Stimulated activated naive CD4-positive, alpha-beta T cell (primary cell): Measurements from ENCODE around the gene RSU1.

Experiments used
- DNase-seq, 6 experiments: peaks; one replicate each; lab custom pipeline; 2025; lab: John Stamatoyannopoulos, UW

Gene RSU1

GRCh38 chr10:16674147-16674703 is 143.0 kb downstream of the RSU1 start:
- DNase-seq = no peak

- no peak for DNase-seq
Measured at GRCh38 chr10:16673443-16673842, 143.8 kb downstream of the RSU1 start.

GRCh38 chr10:16663444-16663843 is 153.8 kb downstream of the RSU1 start:
- DNase-seq = no peak

- no peak for DNase-seq
Measured at GRCh38 chr10:16662923-16663322, 154.3 kb downstream of the RSU1 start.

GRCh38 chr10:16656895-16657294 is 160.3 kb downstream of the RSU1 start:
- DNase-seq = no peak

- no peak for DNase-seq
Measured at GRCh38 chr10:16653224-16653623, 164.0 kb downstream of the RSU1 start.

- no peak for DNase-seq
Measured at GRCh38 chr10:16652154-16652553, 165.1 kb downstream of the RSU1 start.

- DNase-seq = no peak
Measured at GRCh38 chr10:16649757-16650156, 167.5 kb downstream of the RSU1 start.

- no peak for DNase-seq
Measured at GRCh38 chr10:16648366-16648765, 168.9 kb downstream of the RSU1 start.

- no peak for DNase-seq
Measured at GRCh38 chr10:16646181-16647059, 170.8 kb downstream of the RSU1 start.

GRCh38 chr10:16644146-16644545 is 173.1 kb downstream of the RSU1 start:
- DNase-seq = no peak

- no peak for DNase-seq
Measured at GRCh38 chr10:16643502-16643901, 173.7 kb downstream of the RSU1 start.

GRCh38 chr10:16640153-16640552 is 177.1 kb downstream of the RSU1 start:
- DNase-seq = no peak

GRCh38 chr10:16639471-16639870 is 177.8 kb downstream of the RSU1 start:
- DNase-seq = no peak

GRCh38 chr10:16632996-16633395 is 184.2 kb downstream of the RSU1 start:
- DNase-seq = no peak

GRCh38 chr10:16626697-16627096 is 190.5 kb downstream of the RSU1 start:
- DNase-seq = no peak

GRCh38 chr10:16612981-16613355 is 204.3 kb downstream of the RSU1 start:
- DNase-seq = no peak

GRCh38 chr10:16612115-16612980 is 204.9 kb downstream of the RSU1 start:
- DNase-seq = peak in 1 of 6 experiments; percentile 2

- DNase-seq = no peak
Measured at GRCh38 chr10:16611037-16611436, 206.2 kb downstream of the RSU1 start.

GRCh38 chr10:16609211-16609610 is 208.0 kb downstream of the RSU1 start:
- no peak for DNase-seq

GRCh38 chr10:16606923-16607322 is 210.3 kb downstream of the RSU1 start:
- no peak for DNase-seq

GRCh38 chr10:16606421-16606820 is 210.8 kb downstream of the RSU1 start:
- DNase-seq = no peak

- DNase-seq = no peak
Measured at GRCh38 chr10:16603308-16603707, 213.9 kb downstream of the RSU1 start.
